Renal pelvis (tissue), 4 donors: Measurements from ENCODE around the gene BDKRB1. TPM values are rescaled to one million over a fixed set of nuclear protein-coding genes. Genes with fewer than 3 reads are reported as not detected.

ENCODE experiments used
- DNase-seq: peaks from one replicate; pipeline ENCODE4 v3.0.0-alpha.2; 2013
- polyA plus RNA-seq, 3 donors: library from polyadenylated mRNA; unstranded; fragments of 120-200 nt; gene quantifications; one replicate each; pipeline ENCODE4 v1.2.1, GENCODE V29; 2013; ENCODE audit not compliant: insufficient read length in 3 of 3

The BDKRB1 gene
- polyA plus RNA-seq, 3 donors, result 0.33 to 0.87 (median 0.73) TPM

DNA sequence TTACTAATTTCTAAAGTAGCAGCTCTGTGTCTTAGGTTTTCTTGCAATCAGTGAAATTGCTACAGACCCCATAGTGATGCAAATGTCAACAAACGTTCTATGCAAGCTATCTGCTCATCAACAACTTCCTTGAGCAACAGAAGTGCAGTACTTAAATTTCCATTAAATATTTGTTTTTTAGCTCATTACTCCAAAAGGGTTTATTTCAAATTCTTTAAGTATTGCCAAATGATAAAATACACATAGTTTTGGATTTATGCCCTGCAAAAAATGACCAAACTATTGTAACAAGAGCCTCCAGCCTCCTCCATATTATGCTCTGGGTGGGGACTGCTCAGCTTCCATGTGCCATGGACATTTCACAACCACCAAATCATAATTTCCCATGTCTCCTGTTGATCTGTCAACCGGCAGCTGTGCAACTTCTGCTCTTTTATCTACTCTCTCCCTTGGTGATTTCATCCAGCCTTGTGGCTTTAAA lies 4.4 kb downstream of the BDKRB1 start:
- DNase-seq, result no peak

DNA sequence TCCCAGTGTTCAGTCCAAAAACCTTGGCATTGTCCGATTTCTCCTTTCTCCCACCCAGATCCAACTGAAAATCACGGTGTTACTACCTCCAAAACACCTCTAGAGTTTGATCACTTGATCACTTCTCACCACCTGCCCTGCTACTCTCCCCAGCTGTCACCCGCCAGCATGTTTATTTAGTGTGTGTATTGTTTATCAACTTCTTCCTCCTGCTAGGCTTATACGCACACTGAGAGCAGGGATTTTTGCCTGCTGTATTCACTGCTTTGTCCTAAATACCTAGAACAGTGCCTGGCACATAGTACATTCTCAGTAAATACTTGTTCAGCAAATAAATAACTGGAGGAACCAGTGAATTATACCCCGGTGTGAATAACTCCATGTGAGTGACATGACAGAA lies 5.0 kb downstream of the BDKRB1 start:
- DNase-seq, result no peak

DNA sequence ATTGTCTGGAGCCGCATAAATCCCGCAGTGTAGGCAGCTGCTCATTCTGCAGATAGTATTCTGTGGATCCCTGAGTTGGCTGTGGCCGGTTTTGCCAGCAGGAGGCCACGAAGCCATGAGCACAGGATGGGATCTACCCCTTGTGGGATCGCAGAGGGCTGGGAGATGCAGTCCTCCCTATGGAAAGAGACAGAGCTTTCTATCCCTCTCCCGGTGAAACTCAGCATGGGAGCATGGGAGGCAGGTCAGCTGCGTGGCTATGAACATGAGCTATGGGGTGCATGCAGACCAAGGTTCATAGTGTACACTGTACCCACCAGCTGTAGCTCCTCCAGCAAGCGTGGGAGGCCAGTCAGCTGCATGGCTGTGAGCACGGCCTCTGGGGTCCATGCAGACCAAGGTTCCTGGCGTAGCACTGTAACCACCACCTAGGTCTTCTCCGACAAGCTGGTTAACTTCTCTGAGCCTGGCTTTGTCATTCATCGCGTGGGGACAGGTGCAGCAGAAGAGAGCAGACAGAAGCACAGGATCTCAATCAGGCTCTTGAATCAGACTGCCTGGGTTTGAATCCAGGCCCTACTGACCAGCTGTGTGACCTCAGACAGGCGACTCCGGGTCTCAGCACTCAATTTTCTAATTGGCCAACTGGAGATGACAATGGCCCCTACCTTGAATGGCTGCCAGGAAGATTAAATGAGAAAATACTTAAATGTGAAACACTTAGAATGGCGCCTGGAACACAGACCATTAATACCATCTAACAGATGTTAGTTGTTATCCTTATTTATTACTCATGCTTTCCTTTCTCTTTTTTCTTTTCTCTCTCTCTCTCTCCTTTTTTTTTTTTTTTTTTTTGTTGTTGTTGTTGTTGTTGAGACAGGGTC lies 6.0 kb downstream of the BDKRB1 start:
- no peak for DNase-seq

DNA sequence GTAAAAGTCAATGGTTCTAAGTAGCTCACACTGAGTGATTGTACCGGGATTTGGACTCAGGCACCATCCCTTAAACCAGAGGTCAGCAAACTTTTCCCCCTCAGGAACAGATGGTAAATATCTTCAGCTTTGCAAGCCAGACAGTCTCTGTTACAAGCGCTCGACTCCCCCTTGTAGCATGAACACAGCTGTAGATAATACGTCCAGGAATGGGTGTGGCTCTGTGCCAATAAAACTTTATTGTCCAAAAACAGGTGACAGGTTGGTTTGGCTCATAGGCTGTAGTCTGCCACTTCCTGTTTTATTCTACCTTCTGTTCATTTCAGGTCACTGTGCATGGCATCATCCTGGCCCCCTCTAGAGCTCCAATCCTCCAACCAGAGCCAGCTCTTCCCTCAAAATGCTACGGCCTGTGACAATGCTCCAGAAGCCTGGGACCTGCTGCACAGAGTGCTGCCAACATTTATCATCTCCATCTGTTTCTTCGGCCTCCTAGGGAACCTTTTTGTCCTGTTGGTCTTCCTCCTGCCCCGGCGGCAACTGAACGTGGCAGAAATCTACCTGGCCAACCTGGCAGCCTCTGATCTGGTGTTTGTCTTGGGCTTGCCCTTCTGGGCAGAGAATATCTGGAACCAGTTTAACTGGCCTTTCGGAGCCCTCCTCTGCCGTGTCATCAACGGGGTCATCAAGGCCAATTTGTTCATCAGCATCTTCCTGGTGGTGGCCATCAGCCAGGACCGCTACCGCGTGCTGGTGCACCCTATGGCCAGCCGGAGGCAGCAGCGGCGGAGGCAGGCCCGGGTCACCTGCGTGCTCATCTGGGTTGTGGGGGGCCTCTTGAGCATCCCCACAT lies 7.6 kb downstream of the BDKRB1 start:
- DNase-seq, result no peak

DNA sequence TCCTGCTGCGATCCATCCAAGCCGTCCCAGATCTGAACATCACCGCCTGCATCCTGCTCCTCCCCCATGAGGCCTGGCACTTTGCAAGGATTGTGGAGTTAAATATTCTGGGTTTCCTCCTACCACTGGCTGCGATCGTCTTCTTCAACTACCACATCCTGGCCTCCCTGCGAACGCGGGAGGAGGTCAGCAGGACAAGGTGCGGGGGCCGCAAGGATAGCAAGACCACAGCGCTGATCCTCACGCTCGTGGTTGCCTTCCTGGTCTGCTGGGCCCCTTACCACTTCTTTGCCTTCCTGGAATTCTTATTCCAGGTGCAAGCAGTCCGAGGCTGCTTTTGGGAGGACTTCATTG lies 8.2 kb downstream of the BDKRB1 start:
- DNase-seq, result no peak

DNA sequence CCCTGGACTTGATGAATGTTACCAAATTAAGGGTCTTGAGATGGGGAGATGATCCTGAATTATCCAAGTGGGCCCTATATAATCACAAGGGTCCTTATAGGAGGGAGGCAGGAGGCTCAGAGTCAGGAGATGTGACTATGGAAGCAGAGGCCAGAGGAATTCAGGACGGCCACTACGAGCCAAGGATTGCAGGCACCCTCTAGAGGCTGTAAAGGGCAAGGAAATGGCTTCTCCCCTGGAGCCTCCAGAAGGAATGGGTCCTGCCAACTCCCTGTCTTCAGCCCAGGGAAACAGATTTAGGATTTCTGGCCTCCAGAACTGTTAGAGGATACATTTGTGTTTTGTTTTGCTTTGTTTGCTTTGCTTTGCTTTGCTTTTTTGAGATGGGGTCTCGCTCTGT lies 8.8 kb downstream of the BDKRB1 start:
- DNase-seq, result no peak

DNA sequence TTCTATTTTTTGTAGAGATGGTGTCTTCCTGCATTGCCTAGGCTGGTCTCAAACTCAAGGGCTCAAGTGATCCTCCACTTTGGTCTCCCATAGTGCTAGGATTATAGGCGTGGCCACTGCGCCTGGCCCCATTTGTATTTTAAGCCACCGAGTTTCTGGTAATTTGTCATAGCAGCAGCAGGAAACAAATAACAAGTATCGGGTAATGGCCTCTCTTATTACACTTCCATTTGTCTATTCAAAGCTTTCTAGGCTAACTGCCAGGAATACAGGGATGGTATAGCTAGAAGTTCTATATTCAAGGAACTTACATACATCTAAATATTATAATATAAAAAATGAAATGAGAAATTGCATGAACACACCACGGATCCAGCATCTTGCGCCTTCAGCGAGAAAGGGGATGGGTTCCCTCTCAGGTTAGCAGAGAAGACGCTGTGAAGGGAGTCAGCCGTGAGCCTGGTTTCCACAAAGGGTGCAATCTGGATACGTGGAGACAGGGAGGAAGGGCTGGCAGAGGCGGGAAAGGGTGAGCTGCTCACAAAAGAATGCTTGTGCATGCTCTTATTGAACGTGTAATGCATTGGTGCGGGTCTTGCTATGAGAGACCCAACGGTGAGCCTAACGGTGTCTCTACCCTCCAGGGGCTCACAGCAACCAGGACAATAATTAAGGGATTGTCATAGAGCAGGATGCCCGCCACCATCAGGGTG lies 9.5 kb downstream of the BDKRB1 start:
- DNase-seq, result no peak

DNA sequence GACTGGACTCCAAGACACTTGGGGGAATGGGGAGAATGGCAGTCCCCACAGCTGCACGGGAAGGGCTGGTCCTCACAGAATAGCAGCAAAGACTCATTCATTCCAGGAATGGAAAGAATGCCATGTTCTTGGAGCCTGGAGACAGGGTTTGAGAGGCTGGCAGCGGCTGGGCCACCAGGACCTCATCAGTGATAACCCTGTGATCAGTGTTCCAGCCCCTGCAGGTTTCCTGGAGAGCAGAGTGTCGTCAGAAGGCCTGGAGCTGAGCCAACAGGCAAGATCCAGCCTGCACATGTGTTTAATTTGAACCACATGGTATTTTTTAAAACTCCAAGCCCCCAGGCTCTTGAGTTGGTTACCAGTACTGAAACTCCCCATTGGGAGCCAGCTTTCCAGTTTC lies 11.3 kb downstream of the BDKRB1 start:
- no peak for DNase-seq

DNA sequence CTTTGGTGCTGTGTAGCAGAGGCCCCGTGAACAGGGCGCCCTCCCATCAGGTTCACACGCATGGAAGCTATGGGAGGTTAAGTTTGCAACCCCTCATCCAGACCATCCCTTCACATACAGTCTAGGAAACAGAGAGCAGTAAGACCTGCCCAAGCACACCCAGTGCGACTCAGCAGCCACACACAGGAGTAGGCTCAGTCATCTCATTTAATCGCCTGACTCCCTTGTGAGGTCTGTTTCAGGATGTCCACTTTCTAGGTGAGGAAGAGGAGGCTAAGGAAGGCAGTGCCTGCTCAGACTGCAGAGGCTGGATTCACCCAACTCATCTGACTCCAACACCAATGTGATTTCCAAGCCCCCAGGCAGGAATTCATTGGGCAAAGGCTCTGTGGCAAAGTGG lies 11.9 kb downstream of the BDKRB1 start:
- DNase-seq, result no peak

DNA sequence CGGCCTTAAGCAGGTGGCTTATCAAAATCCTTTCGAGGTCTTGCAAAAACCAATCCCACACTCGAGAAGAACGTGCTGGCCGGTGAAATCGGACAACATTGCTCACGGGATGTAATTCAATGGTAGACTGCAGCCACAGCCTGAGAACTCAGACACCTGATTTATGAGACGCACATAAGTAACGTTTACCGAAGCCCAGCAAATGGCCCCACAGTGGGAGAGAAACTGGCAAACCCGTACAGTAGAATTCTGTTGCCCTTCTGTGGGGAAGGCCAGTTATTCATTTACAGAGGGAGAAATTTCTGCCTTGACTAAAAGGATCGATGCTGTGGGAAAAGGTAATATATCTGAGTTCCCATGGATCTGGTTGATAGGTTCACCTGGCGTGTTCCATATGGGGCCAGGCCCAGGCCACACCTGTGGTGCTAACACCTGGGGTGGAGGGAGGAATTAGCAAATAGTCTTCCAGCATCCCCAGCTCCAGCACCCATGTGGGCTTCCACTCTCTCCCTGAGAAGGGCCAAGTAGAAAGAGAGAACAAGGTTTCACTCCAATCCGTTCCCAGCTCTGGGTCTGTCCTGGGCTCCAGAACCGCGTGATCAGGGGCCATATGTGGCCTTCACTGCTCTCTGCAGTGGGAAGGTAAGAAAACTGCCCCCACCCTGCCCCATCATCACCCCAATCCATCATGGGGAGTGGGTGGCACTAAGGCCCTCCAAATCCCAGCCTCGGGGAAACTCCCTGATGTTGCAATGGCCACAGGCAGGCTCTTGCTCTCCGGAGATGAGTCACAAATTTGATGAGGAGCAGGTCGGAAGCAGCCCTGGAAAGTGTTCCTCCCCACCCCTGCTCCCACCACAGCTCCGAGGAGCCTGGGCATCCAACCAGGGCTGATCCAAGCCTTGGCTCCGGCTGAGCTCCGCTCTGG lies 12.7 kb downstream of the BDKRB1 start:
- peak; percentile 27 for DNase-seq

DNA sequence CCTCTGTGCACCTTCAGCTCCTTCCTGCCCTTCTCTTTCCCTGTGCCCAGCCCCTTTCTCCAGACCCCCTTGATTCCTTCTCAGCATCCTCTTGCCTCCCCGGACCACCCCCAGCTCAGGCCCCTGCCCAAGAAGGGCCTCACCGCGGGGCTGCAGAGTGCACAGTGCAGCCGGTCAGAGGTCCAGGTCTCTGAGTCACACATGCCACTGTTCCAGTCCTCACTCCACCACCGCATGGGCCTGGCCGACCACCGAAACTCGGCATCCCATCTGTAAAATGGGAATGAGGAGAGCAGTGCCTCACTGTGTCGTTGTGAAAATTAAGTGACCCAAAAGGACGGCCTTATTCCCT lies 13.3 kb downstream of the BDKRB1 start:
- no peak for DNase-seq

DNA sequence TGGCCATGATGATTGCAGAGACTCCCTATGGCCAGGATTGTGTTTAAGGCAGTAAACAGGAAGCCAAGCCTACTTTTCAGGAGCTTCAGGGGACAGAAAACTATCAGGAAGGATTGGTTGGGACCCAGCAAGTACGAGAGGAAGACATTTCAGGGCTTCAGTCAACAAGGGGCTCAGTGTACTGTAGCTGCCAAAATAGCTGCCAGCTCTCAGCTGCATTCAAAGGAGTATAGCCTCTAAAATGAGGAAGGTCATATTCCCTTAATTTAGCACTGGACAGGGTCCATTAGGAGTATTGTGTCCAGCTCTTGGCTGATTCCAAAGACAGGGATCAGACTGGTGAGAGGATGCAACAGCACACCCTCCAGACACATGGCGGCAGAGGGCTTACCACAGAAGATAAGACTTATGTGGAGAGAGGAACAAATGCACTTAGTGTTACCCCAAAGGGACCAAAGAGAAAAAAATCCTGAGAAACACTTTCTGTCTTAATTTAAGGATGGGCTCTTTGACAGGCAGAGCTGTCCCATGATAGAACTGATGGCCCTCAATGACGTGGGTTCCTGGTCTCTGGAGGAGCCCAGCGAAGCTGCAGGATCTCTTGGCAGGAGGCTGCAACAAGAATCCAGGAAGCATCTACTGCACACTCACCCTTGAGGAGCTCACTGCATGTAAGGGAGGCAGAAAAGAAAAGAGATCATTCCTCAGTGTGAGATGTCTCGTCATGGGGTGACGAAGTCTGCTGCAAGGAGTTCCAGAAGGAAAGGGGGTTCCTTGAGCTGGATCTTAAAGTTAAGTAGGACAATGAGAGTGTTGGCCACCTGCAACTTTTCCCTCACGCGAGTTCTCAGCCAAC lies 14.8 kb downstream of the BDKRB1 start:
- DNase-seq, result no peak

DNA sequence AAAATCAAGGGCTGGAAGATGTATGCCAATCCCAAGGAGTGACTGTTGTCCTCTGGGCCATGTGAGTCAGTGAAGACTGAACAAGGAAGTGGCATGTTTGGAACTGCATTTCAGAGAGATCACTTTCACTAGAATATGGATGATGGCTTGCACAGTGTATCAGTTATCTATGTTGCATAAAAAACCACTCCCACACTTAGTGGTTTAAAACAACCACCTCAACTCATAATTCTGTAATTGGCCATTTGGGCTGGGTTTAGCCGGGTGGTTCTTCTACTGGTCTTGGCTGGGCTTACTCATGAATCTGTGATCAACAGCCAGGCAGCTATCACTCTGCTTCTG lies 15.4 kb downstream of the BDKRB1 start:
- no peak for DNase-seq

DNA sequence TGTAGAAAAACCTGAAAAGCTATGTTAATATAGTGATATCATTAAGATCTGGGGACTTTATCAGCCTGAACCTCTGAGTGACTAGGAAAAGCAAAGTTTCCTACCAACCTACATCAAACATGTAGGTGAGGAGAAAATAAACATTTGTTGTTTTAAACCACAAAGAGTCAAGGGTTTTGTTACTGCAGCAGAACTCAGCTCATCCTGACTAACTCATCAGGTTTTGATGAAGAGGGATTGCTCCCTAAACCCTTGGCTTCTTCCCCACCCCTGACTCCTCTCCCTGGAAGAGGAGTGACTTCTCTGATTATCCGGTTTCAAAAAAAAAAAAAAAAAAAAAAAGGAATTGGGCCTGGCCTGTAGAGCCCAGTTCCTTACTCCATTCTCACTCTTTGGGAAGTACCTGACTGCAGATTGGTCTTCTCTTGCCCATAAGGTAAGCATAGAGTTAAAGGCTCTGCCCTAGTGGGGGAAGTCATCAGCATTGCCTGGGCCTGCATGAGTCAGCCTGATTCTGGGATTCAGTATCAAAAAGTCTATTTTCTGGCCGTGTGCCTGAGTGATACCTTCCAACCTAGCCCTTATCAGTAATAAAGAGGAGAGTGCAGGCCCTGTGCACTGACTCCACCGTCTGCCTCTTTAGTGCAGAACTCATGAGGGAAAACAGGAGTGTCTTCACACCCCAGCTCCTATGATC lies 16.9 kb downstream of the BDKRB1 start:
- no peak for DNase-seq

DNA sequence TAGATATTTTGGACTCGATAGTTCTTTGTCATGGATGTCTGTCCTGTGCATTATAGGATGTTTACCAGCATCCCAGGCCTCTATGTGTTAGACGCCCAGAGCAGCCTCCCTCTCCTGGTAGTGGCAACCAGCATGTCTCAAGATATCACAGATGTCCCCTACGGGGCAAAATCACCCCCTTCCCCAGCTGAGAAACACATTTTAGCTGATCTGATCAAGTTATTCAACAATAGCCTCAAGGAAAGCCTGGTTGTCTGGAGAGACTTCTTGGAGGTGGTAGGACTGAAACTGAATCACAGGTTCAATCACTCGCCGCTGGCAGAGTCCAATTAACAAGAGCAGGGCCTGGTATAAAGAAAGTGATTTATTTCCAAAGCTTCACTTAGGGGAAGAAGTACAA lies 17.6 kb downstream of the BDKRB1 start:
- DNase-seq, result no peak

DNA sequence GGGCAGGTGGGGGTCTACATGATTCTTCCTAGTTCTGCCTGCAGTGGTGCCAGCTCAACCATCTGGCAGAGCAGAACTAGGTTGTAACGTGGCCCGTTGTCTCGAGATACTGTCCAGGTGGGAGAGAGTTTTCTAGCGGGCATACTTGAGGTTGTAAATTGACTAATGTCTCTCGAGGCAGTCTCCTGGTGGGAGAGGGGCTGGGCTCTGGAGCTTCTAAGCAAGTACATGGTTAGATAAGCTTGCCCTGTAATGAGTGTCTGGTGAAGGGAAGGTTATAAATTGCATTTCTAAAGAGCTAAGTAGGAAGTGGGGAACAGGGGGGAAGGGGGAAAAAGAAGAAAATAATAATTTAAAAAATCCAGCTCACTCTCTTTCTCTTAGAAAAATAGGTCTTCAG lies 18.1 kb downstream of the BDKRB1 start:
- DNase-seq, result no peak

DNA sequence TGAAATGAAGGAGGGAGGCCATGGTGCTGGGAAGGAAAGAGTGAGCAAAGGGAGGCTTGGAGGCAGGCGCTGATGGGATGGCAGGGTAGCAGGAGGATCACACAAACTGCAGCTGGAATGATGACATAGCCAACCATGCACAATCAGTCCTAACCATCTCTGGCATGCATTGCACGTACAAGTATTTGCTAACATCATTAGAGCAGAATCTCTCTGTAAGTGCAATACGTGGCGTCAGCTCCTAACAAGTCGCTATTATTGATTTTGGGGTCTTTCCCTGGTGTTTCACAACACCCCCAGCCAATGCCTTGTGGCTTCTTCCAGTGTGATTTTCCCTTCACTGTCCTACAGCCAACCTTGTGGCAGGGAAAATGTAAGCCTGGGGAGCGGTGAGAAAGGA lies 18.5 kb downstream of the BDKRB1 start:
- no peak for DNase-seq

DNA sequence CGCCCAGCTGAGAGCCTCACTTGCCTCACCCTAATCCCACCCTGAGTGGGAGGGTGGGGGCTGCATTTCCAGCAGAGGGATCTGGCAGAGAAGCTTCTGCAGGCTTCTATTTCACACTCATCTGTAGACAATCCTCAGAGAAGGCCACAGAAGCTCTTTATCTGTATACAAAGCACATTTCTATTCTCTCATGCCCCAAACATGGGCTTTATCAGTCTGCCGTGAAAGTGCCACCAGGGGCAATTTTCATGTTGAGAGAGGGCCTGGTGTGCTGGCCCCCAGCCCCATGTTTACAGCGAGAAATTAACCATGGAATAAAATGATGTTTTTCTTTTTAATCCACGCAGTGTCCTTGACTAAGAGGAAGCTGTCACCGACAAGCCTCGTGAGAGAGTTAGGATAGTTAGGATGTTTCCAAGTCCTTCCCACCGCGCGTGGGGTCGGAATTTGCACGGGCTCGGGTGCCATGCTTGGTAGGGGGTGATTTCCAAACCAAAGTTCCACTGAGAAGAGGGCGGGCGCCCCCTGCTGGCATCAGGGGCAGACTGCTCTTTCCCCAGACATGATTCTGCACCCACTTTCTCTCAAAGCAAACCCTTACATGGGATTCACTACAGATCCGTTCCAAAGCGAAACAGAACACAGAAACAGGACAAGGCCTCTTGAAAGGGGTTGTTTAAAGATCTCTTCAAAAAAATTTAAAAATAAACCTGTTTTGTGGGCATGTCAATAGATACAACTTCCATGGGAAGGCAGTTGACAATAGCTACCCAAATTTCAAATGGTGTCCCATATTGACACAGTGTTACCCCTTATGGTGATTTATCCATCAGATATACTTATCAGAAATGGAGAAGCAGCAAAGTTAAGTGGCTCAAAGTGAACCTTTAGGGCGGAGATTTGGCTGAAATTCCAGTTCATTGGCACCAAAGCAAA lies 19.4 kb downstream of the BDKRB1 start:
- peak; percentile 55 for DNase-seq

DNA sequence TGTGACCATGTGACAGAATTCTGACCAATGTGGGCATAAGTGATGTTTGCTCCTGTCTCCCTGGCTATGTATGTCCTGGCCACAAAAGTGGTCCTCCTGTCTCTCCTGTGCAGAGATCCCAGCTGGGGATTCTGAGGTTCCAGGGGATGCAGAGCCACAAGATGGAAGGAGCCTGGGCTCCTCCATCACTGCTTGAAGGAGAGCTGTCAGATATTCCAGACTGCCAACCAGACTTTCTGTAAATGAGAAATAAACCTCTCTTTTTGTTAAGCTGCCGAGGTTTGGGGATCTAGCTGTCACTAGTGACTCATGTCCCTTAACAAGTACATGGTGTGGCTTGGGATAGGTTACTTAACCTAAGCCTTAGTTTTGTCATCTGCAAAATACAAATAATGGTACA lies 21.9 kb downstream of the BDKRB1 start:
- no peak for DNase-seq
